BLaER1 (cell line): ENCODE measurements around the gene KIAA0040.
A peak's percentile ranks its signal among the peaks of the same experiment; 100 is the strongest.

Experiments
- H3K27ac ChIP-seq: shearing (Covaris generic); formaldehyde crosslinking; 2 replicates; pipeline ENCODE4 v1.8.1; 2022
- H3K27me3 ChIP-seq: shearing (Covaris generic); formaldehyde crosslinking; 2 replicates; pipeline ENCODE4 v1.8.1; 2022
- H3K36me3 ChIP-seq: shearing (Covaris generic); formaldehyde crosslinking; 2 replicates; pipeline ENCODE4 v1.8.1; 2022
- H3K4me1 ChIP-seq: shearing (Covaris generic); formaldehyde crosslinking; 2 replicates; pipeline ENCODE4 v1.8.1; 2022
- H3K4me2 ChIP-seq: shearing (Covaris generic); formaldehyde crosslinking; 2 replicates; pipeline ENCODE4 v1.8.1; 2022
- H3K4me3 ChIP-seq: shearing (Covaris generic); formaldehyde crosslinking; 2 replicates; pipeline ENCODE4 v1.8.1; 2022
- H3K9ac ChIP-seq: shearing (Covaris generic); formaldehyde crosslinking; 2 replicates; pipeline ENCODE4 v1.8.1; 2022
- H3K9me3 ChIP-seq: shearing (Covaris generic); formaldehyde crosslinking; 2 replicates; pipeline ENCODE4 v1.8.1; 2022
- H4K20me1 ChIP-seq: shearing (Covaris generic); formaldehyde crosslinking; 2 replicates; pipeline ENCODE4 v1.8.1; 2022
- Cebpa-rat ChIP-seq: shearing (Covaris generic); IDR thresholded peaks from 2 replicates; pipeline ENCODE4 v1.8.1; 2022

Gene KIAA0040

DNA sequence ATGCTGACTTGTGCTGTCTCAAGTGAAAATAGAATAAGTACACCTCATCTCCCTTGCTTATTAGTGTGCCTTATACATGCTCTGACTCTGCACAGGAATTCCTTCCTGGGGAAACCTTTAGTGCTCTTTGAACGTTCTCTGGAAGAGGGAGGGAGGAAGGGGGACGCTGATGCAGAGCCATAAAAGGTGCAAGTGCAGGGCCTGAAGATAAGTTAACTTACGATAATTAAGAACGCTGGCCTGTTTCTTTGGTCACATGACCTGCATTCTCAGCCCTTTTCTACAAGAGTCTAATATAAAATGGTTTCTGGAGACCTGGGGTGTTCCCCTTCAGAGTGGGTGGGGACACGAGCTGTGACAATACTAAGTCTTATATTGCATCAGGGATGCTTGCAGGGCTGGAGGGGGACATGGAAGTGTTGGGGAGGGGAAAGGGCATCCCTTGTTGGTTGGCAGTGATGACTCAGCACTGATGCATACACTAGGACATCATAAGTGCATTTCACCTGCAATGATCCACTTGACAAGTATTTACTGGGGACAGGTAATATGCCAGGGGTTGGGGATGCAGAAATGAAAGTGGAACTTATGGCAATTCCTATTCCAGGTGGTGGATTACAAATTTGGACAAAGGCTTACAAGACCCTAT is 26.3 kb upstream of the KIAA0040 start:
- Histone ChIP-seq H3K9me3 (no peaks in the 10 kb centered on the region; the same call in 1 of the 2 replicates), H3K4me1 (peaks cover 39% of the 10 kb centered on the region), H3K36me3 (no peaks in the 10 kb centered on the region), H3K4me2 (peak overlapping the region; percentile 53), H3K4me3 (no peak overlapping the region), H3K27ac (no peak overlapping the region), H4K20me1 (no peaks in the 10 kb centered on the region), H3K9ac (no peak overlapping the region), H3K27me3 (no peaks in the 10 kb centered on the region)
- TF ChIP-seq Cebpa-rat = no peak

- H4K20me1 ChIP-seq = no peaks in the 10 kb centered on the region
- no peak overlapping the region for H3K27ac ChIP-seq
- peaks cover 39% of the 10 kb centered on the region for H3K4me1 ChIP-seq
- H3K9me3 ChIP-seq = peaks cover 5% of the 10 kb centered on the region; the same call in 1 of the 2 replicates
- no peak for TF ChIP-seq Cebpa-rat
- H3K4me3 ChIP-seq = no peak overlapping the region
- no peaks in the 10 kb centered on the region for H3K27me3 ChIP-seq
- H3K4me2 ChIP-seq = peak overlapping the region; percentile 41
- H3K36me3 ChIP-seq = no peaks in the 10 kb centered on the region
- no peak overlapping the region for H3K9ac ChIP-seq
Observed at GRCh38 chr1:175217721-175218531, 25.4 kb upstream of the KIAA0040 start.

- H3K27ac ChIP-seq = no peak overlapping the region
Observed at GRCh38 chr1:175216444-175216843, 23.9 kb upstream of the KIAA0040 start.

GRCh38 chr1:175211656-175212055 is 19.1 kb upstream of the KIAA0040 start:
- H3K27me3 ChIP-seq = no peaks in the 10 kb centered on the region
- no peak for TF ChIP-seq Cebpa-rat
- H3K27ac ChIP-seq = no peak overlapping the region
- H3K4me3 ChIP-seq = no peak overlapping the region
- peaks cover 5% of the 10 kb centered on the region; the same call in 1 of the 2 replicates for H3K9me3 ChIP-seq
- H3K4me2 ChIP-seq = peak overlapping the region; percentile 31
- peaks cover 64% of the 10 kb centered on the region for H3K4me1 ChIP-seq
- no peak overlapping the region for H3K9ac ChIP-seq
- no peaks in the 10 kb centered on the region for H3K36me3 ChIP-seq
- H4K20me1 ChIP-seq = no peaks in the 10 kb centered on the region

More at GRCh38 chr1:175216444-175216843, 23.9 kb upstream of the KIAA0040 start:
- Histone ChIP-seq H3K4me3 (no peak overlapping the region), H3K27me3 (no peaks in the 10 kb centered on the region), H3K4me1 (peaks cover 49% of the 10 kb centered on the region), H3K9me3 (peaks cover 5% of the 10 kb centered on the region; the same call in 1 of the 2 replicates), H3K36me3 (no peaks in the 10 kb centered on the region), H3K4me2 (no peak overlapping the region), H3K9ac (no peak overlapping the region), H4K20me1 (no peaks in the 10 kb centered on the region)
- TF ChIP-seq Cebpa-rat = no peak

- H3K27ac ChIP-seq = no peak overlapping the region
- H3K4me1 ChIP-seq = peaks cover 68% of the 10 kb centered on the region
- no peaks in the 10 kb centered on the region for H3K36me3 ChIP-seq
- H3K9me3 ChIP-seq = peaks cover 5% of the 10 kb centered on the region; the same call in 1 of the 2 replicates
- H3K4me3 ChIP-seq = no peak overlapping the region
- H3K4me2 ChIP-seq = no peak overlapping the region
- no peaks in the 10 kb centered on the region for H3K27me3 ChIP-seq
- no peak for TF ChIP-seq Cebpa-rat
- no peak overlapping the region for H3K9ac ChIP-seq
- H4K20me1 ChIP-seq = no peaks in the 10 kb centered on the region
Observed at GRCh38 chr1:175210744-175211143, 18.2 kb upstream of the KIAA0040 start.

- H3K9me3 ChIP-seq = peaks cover 5% of the 10 kb centered on the region; the same call in 1 of the 2 replicates
- TF ChIP-seq Cebpa-rat = no peak
- peak overlapping the region; percentile 79 for H3K27ac ChIP-seq
- H3K4me1 ChIP-seq = peaks cover 65% of the 10 kb centered on the region
- no peaks in the 10 kb centered on the region for H4K20me1 ChIP-seq
- H3K9ac ChIP-seq = 0 out of 2 replicates have a peak overlapping the region, but pooled peaks have one; percentile 66
- H3K36me3 ChIP-seq = no peaks in the 10 kb centered on the region
- H3K27me3 ChIP-seq = no peaks in the 10 kb centered on the region
- H3K4me3 ChIP-seq = no peak overlapping the region
- peak overlapping the region; percentile 94 for H3K4me2 ChIP-seq
Observed at GRCh38 chr1:175209493-175209921, 16.9 kb upstream of the KIAA0040 start.

- TF ChIP-seq Cebpa-rat = no peak
- peaks cover 5% of the 10 kb centered on the region; the same call in 1 of the 2 replicates for H3K9me3 ChIP-seq
- no peaks in the 10 kb centered on the region for H4K20me1 ChIP-seq
- H3K36me3 ChIP-seq = no peaks in the 10 kb centered on the region
- H3K4me3 ChIP-seq = peak overlapping the region; percentile 53
- peak overlapping the region; percentile 94 for H3K4me2 ChIP-seq
- peaks cover 71% of the 10 kb centered on the region for H3K4me1 ChIP-seq
- H3K27me3 ChIP-seq = no peaks in the 10 kb centered on the region
- H3K27ac ChIP-seq = peak overlapping the region; percentile 79
- H3K9ac ChIP-seq = peak overlapping the region; percentile 66; the same call in 1 of the 2 replicates
Observed at GRCh38 chr1:175208773-175209492, 16.4 kb upstream of the KIAA0040 start.

GRCh38 chr1:175207971-175208370 is 15.4 kb upstream of the KIAA0040 start:
- Histone ChIP-seq H3K27ac (peak overlapping the region; percentile 79), H3K4me1 (peaks cover 77% of the 10 kb centered on the region), H3K4me2 (peak overlapping the region; percentile 94), H3K36me3 (no peaks in the 10 kb centered on the region), H3K27me3 (no peaks in the 10 kb centered on the region), H3K9me3 (no peaks in the 10 kb centered on the region), H3K4me3 (no peak overlapping the region), H3K9ac (no peak overlapping the region), H4K20me1 (no peaks in the 10 kb centered on the region)
- no peak for TF ChIP-seq Cebpa-rat

DNA sequence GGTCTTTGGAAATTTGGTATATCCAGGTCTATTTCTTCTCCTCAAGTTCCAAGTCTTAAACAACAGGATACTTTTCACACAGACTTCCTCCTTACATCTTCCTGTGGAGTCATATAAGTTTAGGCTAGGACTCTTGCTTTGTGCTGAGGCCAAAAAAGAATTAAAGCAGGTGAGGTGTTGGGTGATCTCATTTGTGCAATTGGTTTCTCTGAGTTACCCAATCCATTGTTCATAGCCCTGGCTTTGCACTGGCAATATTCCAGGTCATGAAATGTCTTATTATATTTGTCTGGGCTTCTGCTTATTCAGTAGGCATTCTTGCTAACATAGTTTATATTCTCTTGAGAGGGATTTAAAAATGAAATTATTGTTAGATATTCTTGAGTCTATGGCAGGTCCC is 14.1 kb upstream of the KIAA0040 start:
- H3K36me3 ChIP-seq = no peaks in the 10 kb centered on the region
- no peak overlapping the region for H3K27ac ChIP-seq
- H3K4me3 ChIP-seq = no peak overlapping the region
- H4K20me1 ChIP-seq = no peaks in the 10 kb centered on the region
- TF ChIP-seq Cebpa-rat = no peak
- no peaks in the 10 kb centered on the region for H3K9me3 ChIP-seq
- H3K4me2 ChIP-seq = no peak overlapping the region
- H3K9ac ChIP-seq = no peak overlapping the region
- peaks cover 79% of the 10 kb centered on the region for H3K4me1 ChIP-seq
- H3K27me3 ChIP-seq = no peaks in the 10 kb centered on the region
